GM21381 (cell line): ENCODE results near the gene FAM174A.
A peak's percentile ranks its signal among the peaks of the same experiment; 100 is the strongest.
"Not testable (repeated sequence)": the region's sequence is repeated elsewhere in the genome, so short reads cannot be mapped to it uniquely, and the experiment has no call there.

Source experiments
- ATAC-seq: cut with Tn5 transposase; IDR thresholded peaks from one replicate; pipeline ENCODE4 v1.9.1; 2021; ENCODE audit warnings: mild to moderate bottlenecking, moderate library complexity; ENCODE audit not compliant: unreplicated experiment

The FAM174A gene

DNA sequence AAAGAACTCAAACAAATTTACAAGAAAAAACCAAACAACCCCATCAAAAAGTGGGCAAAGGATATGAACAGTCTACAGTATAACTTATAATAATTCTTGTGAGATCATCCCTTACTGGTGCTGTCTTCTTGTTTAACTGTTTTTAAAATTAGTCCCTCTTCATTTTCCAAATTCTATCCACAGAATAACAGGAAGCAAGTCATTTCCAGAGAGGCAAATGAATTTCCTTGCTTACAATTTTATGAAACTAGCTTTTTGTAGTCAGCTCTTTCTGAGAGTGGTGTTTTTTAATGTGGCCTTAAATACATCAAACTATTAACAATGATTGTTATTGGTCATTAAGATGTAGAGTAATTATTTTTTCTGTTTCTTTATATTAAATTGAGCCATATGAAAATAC lies 40.6 kb downstream of the FAM174A start:
- no peak for ATAC-seq

DNA sequence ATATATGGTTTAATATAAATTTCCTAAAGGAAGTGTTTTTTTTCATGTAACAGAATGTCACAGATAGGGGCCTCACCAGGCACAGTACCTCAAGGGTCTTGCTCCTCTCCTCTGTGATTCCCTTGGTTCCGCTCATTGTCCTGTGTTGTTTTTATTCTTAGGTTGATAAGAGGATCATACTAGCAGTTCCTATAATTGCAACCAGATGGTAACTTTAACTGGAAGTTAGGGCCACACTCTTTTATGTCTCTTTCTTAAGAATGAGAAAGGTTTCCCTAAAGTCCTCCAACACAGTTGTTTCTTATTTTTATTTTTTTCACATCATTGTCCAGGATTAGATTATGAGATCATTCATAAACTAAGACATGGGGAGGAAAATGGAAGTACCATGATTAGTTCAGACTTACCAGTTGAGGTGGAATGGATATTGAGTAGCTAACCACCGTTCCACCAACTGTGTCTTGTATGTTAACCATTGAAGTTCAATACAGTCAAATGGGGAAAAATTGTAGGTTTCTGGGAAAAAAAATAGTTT lies 41.1 kb downstream of the FAM174A start:
- ATAC-seq = no peak

DNA sequence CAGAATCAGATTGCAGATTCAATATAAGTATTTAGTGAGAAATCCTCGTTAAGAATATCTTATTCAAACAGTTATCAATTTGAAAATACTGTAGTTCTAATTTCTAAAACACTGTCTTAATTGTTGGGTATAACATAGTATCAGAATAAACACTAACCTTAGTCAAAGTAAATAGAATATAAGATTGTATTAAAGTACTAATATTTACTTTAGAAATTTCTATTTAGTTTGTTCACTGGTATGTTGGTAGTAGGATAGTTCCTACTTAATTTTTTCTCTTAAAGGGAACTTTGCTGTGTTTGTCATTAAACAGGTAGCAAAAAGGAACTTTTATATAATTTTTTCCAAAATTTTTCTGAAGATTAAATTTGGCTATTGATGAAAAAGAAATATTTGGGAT lies 42.3 kb downstream of the FAM174A start:
- ATAC-seq = no peak

DNA sequence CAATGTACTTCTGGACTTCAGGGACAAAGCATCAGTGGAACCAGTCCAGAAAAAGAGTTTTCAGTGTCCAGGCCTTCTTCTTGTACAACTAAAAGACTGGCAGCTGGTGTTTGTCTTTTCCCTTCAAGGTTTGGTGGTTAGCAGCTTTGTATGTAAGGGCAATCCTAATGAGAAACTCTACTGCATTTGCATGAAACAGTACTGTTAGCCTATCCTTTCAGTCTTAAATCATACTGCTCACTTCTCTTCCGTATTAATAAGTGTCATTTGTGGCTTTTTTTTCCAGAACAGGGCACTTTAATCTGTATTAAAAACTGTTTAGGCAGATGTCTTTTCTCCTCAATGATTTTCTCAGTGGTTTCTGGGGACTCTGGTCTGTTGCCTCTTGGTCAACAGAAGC lies 48.9 kb downstream of the FAM174A start:
- peak; percentile 96 for ATAC-seq

DNA sequence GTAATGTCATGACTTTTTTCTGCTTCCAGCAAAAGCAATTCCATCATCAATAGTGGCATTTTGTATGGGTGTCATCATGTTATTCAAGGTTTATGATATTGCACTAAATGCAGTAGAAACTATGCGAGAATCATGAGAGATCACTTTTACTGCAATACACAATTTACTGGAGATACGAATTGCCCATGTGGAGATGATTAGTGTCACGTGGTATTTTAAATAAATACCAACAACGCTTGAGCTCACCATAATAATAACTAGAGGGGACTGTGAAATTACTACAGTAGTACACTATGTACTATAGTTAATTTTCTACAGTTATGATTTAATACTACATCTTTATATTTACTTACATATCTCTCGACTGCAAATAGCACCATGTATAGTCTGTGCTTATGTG lies 49.7 kb downstream of the FAM174A start:
- ATAC-seq = no peak

DNA sequence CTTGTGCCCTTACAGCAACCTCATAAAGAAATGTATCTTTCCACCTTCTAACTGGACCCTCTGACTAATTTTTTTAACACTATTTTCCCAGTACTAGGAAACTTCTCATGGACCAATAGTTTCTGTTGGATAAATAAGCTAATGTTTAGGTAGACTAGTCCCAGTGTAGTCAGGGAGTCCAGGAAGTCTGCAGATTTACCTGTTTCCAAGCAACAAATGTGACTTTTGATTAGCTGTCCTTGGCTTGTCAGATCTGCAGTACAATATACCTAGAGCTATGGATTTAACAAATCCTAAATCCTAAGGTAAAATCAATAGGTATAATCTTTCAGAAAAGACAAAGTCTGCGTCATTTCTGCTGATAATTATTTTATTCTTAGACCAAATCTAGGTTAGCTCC lies 55.7 kb downstream of the FAM174A start:
- no peak for ATAC-seq

DNA sequence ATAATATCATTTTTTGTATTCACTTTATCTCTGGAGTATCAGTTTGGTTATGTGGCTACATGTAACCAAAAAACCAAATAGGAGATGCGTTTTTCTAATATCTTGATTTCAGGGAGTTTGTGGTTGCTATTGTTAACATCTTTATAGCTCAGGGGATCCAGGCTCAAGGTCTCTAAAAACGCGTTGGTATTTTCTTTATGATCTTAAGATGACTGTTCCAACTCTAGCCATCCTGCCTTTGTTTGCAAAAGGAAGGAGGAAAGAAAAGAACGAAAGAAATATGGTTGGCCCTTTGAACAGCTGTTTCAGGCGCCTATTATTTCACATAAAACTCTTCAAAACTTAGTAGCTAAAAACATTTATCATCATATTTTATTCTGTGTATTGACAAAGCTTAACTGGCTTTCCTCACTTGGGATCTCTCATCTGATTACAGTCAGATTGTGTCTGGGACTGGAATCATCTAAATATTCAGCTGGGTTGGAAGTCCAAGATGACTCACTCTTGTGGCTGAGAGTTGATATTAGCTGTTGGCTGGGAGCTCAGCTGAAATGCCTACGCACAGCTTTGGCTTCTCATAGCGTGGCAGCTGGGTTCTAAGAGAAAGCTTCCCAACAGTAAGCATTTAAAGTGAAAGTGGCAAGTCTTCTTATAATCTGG lies 60.1 kb downstream of the FAM174A start:
- no peak for ATAC-seq

DNA sequence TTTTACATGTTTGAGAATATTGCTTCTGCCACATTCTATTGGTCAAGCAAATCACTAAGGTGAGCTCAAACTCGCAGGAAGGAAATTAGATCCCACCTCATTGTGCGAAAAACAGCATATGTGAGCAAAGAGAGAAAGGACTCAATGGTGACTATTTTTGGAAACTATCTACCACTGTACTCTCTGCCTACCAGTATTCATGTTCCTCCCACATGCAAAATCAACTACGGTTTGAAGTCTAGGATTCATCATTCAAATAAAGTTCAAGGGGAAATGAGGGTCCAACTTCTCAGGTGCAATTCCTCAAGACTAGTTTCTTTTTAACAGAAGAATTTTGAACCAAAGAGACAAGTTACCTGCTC lies 60.6 kb downstream of the FAM174A start:
- no peak for ATAC-seq

DNA sequence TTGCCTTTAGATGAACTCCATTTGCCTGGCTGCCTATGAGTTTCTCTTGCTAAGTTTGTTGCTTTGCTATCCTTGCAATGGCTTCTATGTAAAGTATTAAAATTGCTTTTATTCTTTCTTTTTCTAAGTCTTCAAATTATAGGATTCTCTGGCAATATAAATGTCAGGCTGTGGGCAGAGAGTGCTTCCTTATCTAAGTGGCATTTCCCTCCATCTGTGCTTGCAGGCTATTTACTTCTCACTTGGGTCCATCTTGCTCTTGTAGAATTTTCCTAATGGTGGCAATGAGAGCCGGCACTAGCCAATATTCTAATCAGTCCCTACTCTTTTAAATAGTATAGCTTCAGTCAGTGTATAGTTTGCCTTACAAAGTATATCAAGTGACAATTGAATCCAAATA lies 63.3 kb downstream of the FAM174A start:
- ATAC-seq = no peak

DNA sequence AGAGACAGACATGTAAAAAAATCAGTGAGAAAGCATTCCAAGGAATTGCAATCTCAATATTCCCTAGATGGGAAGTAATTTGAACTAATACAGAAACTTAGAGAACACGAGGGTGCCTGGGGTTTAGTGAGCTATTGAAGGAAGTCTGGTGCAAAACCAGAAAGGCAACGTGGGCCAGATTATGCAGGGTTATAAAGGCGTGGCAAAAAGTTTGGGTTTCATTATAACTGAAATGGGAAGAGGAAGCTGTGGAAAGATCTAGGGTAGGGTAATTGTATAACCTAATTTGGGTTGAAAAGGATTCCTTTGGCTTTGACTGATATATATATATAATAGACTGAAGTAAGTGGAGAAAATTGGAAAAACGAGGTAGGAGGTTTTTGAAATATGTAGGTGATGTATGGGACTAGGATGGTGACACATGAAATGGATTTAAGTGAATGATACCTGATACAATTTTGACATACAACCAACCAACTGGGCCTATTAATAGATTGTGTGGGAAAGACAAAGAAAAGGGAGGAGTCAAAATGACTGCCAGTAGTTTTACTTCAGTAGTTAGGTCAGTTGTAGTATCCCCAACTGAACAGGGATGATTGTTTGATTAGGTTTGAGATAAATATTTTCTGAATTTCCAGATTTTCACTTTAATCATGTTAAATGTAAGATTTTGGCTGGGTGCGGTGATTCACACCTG lies 65.3 kb downstream of the FAM174A start:
- no peak for ATAC-seq

DNA sequence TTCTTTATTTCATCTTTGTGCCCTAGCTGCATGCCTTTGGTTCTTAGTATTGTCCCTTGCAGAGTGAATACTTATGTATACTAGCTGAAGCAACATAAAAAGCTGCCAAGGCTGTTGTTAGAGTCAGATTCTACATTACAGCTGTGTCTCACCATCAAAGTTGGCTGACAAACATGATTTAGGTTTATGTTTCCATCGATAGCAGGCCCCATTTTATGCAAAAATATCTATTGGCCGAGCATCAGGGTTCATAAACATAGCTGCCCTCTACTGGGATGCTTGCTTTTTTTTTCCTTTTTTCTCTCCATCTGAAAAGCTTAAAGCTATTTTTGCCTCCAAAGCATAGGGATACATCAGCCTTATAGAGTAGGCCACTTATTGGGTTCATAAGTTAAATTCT lies 68.0 kb downstream of the FAM174A start:
- ATAC-seq = no peak

DNA sequence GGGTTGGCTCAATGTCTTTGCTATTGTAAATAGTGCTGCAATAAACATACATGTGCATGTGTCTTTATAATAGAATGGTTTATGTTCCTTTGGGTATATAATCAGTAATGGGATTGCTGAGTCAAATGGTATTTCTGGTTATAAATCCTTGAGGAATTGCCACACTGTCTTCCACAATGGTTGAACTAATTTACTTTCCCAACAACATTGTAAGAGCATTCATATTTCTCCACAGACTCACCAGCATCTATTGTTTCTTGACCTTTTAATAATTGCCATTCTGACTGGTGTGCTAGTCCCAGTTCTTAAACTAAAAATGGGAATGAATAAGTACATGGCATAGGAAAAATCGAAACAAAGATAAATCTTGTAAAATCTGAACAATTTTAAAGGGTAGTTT lies 68.8 kb downstream of the FAM174A start:
- ATAC-seq = not testable (repeated sequence)

DNA sequence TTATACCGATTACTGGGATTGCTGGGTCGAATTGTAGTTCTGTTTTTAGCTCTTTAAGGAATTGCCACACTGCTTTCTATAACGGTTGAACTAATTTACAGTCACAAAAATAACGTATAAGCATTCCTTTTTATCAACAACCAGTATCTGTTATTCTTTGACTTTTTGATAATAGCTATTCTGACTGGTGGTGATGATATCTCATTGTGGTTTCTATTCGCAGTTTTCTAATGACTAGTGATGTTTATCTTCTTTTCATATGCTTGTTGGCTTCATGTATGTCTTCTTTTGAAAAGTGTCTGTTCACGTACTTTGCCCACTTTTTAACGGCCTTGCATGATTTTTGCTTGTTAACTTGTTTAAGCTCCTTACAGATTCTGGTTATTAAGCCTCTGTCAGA lies 74.4 kb downstream of the FAM174A start:
- ATAC-seq = no peak

DNA sequence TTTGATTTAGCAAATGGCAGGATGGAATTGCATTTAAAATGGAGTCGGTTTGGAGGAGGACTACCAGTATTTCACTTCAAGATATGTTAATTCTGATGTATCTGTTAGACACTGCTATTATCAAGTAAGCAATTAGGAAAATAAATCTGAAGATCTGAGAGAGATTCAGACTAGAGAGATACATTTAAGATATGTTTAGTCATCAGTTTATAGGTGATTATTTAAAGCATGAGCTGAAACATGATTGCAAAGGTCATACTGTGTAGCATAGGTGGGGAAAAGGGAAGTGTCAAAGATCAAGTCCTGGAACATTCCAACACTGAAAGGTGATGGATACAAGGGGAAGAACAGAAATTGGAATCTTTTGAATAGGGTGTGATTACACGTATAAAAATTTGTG lies 79.1 kb downstream of the FAM174A start:
- ATAC-seq = no peak

DNA sequence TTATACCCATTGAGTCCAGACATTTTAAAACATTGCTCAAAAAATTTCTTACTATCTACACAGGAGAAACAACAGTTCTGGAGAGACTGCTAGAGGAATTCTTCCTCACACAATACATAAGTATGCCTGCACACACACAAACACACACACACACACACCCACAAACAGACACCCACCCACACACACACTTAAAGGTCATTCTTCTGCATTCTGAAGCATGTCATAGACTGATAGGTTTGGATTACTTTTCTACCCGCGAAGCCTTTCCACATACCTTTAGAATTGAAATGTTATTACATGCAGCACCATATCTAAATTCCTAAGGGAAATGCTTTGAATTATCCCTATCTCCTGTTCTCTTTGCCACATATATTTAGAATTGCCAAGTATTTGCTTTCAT lies 80.2 kb downstream of the FAM174A start:
- no peak for ATAC-seq

DNA sequence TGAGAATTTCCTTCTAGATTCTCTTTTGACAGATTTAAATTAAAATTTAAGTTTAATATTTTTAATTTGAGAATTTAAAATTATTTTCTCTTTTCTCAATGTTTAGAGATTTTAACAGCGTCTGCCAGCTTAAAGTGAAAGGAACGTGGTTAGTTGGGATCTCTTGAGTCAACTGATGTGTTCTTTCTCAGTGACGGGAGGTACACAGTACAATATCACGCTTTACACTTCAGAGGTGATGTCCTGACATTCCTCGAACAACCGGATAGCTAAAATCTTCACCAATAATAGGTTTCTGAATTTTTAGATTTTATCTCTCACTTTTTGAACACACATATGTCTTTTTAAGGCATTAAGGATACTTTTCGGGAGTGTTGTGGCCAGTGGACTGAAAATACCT lies 81.1 kb downstream of the FAM174A start:
- ATAC-seq = no peak

DNA sequence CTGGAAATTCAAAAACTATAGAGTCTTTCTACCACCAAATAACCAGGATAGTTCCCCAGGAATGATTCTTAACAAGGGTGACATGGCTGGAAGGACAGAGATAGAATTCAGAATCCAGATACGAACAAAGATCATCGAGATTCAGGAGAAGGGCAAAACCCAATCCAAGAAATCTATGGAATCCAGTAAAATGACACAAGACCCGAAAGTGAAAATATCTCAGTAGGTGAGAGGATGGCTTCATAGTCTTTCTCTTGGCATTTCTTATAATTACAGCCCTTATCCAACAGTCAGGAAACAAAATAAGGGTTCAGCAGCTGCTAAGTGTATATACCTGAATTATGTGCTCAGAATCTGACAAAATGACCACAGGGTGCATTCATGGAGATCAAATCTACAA lies 81.8 kb downstream of the FAM174A start:
- ATAC-seq = no peak

DNA sequence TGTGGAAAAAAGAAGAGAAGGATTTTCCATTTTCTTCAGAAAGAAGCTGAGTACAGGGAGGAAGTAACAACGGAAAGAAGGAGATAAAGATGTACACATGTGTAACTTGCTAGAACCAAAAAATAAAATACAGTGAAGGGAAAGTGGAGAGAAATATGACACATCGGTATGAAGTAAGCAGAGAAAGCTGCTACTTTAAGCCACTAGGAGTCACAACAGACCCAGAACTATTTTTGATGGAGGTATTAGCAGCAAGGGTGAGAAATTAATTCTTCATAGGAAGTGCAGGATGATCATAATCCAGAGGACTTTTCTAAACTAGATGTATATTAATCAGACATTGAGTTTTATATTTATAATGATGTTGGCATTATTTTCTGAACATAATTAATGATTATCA lies 88.5 kb downstream of the FAM174A start:
- peak; percentile 90 for ATAC-seq

DNA sequence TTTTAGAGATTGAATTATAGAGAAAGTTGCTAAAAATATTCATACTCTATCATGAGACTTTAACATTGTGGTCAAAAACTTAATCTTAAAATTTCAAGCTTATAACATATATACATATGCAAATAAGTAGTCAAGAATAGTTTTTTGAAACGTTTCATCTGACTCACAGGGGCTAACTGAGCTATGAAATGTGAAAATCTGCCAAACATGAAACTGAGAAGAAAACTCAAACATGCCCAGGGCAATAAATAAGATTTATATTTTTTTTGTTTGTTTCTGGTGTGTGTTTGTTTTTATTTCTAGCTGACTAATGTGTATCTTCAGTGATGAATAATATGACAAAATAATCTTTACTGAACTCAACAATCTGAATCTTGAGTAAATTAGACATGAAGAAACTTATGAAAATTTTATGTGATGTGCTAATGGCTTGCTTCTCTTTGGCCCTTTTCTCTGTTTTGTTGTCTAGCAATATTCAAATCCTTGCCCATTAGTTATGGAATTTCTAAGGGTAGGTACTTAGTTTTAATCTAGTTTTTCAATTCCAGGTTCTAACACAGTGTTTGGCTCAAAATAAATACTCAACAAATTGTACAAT lies 99.9 kb downstream of the FAM174A start:
- no peak for ATAC-seq
